ENCODE measurements around the gene GAGE1.
"Not testable (repeated sequence)": the region's sequence is repeated elsewhere in the genome, so short reads cannot be mapped to it uniquely, and the experiment has no call there.

- not testable (repeated sequence) for TF ChIP-seq POLR2A (IDR thresholded peaks at IDR 0.05; ENCODE audit: low read length); GATA1 (IDR thresholded peaks at IDR 0.05; ENCODE audit: low read depth, low read length)
These were observed 19.2 kb upstream of the GAGE1 start, which contains the start of gene GAGE12H for GRCh38 chrX:49579649-49580048.
